GM13976 (cell line): ENCODE results near the gene CNP.

Experiments
- DNase-seq: peaks from one replicate; pipeline ENCODE4 v3.0.0; 2012; ENCODE audit warnings: low spot score
- in situ Hi-C: fragments of 300-500 bp; cut with MboI; formaldehyde crosslinking; loops from one replicate; pipeline ENCODE4 v1.12.0; 2022; ENCODE audit warnings: low sequenced_read_pairs, mixed read lengths, inconsistent platforms; ENCODE audit not compliant: unreplicated experiment
- TF ChIP-seq, protein P1 (sequence below): IDR thresholded peaks from 2 replicates; pipeline ENCODE4 v1.5.1; 2012; ENCODE audit warnings: borderline replicate concordance, mild to moderate bottlenecking; ENCODE audit not compliant: insufficient read depth; ENCODE audit errors: extremely low read depth, missing control alignments, control extremely low read depth

Gene CNP

GRCh38 chr17:41932816-41933389 lies 33.7 kb upstream of the CNP start:
- in situ Hi-C loops, result no loop called here
- TF ChIP-seq, protein P1, sequence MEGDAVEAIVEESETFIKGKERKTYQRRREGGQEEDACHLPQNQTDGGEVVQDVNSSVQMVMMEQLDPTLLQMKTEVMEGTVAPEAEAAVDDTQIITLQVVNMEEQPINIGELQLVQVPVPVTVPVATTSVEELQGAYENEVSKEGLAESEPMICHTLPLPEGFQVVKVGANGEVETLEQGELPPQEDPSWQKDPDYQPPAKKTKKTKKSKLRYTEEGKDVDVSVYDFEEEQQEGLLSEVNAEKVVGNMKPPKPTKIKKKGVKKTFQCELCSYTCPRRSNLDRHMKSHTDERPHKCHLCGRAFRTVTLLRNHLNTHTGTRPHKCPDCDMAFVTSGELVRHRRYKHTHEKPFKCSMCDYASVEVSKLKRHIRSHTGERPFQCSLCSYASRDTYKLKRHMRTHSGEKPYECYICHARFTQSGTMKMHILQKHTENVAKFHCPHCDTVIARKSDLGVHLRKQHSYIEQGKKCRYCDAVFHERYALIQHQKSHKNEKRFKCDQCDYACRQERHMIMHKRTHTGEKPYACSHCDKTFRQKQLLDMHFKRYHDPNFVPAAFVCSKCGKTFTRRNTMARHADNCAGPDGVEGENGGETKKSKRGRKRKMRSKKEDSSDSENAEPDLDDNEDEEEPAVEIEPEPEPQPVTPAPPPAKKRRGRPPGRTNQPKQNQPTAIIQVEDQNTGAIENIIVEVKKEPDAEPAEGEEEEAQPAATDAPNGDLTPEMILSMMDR, result no peak
- no peak for DNase-seq

- in situ Hi-C loops, result no loop called here
- DNase-seq, result no peak
- TF ChIP-seq, protein P1, result no peak
Measured at GRCh38 chr17:41935641-41936040, 31.0 kb upstream of the CNP start.

- in situ Hi-C loops, result no loop called here
- TF ChIP-seq, protein P1, result no peak
- no peak for DNase-seq
Measured at GRCh38 chr17:41937970-41938954, 28.3 kb upstream of the CNP start.

- in situ Hi-C loops, result no loop called here
- TF ChIP-seq, protein P1, result no peak
Measured at GRCh38 chr17:41939044-41939692, 27.4 kb upstream of the CNP start.

GRCh38 chr17:41939693-41940090 lies 26.9 kb upstream of the CNP start:
- in situ Hi-C loops, result no loop called here
- TF ChIP-seq, protein P1, result no peak
- DNase-seq, result no peak

More at GRCh38 chr17:41939044-41939692, 27.4 kb upstream of the CNP start:
- no peak for DNase-seq

GRCh38 chr17:41941168-41941567 lies 25.4 kb upstream of the CNP start:
- in situ Hi-C loops, result no loop called here
- TF ChIP-seq, protein P1, result no peak
- no peak for DNase-seq
